Measurements from ENCODE around the gene MAP3K5.

The MAP3K5 gene

GRCh38 chr6:136784910-136785746, 7.1 kb downstream of the MAP3K5 start:
- DNase-seq (ENCODE audit: low spot score in 2 of 2) (no peak), ATAC-seq (ENCODE audit: low read depth) (peak; percentile 19)
- H3K27ac Mint-ChIP-seq: peak overlapping the region; percentile 87
- no peaks in the 10 kb centered on the region for H3K9me3 Mint-ChIP-seq
- H3K4me3 Mint-ChIP-seq: peak overlapping the region; percentile 85
- peaks cover 11% of the 10 kb centered on the region for H3K36me3 Mint-ChIP-seq
- H3K27me3 Mint-ChIP-seq: no peaks in the 10 kb centered on the region
- peaks cover 45% of the 10 kb centered on the region for H3K4me1 Mint-ChIP-seq

GRCh38 chr6:136784271-136784664, 8.0 kb downstream of the MAP3K5 start:
- Mint-ChIP-seq H3K4me1 (peaks cover 46% of the 10 kb centered on the region), H3K4me3 (peak overlapping the region; percentile 85), H3K27ac (peak overlapping the region; percentile 87), H3K36me3 (peaks cover 11% of the 10 kb centered on the region), H3K27me3 (no peaks in the 10 kb centered on the region), H3K9me3 (no peaks in the 10 kb centered on the region)
- ATAC-seq (ENCODE audit: low read depth): no peak
- no peak for DNase-seq (ENCODE audit: low spot score in 2 of 2)

- peaks cover 46% of the 10 kb centered on the region for H3K4me1 Mint-ChIP-seq
- H3K27me3 Mint-ChIP-seq: no peaks in the 10 kb centered on the region
- H3K36me3 Mint-ChIP-seq: peaks cover 11% of the 10 kb centered on the region
- peak overlapping the region; percentile 85 for H3K4me3 Mint-ChIP-seq
- DNase-seq (ENCODE audit: low spot score in 2 of 2) (peak in 1 of 2 donors; percentile 60), ATAC-seq (ENCODE audit: low read depth) (peak; percentile 99)
- H3K9me3 Mint-ChIP-seq: no peaks in the 10 kb centered on the region
- peak overlapping the region; percentile 87 for H3K27ac Mint-ChIP-seq
These were observed 8.6 kb downstream of the MAP3K5 start for GRCh38 chr6:136783495-136784270.

- DNase-seq (ENCODE audit: low spot score in 2 of 2): no peak
- no peaks in the 10 kb centered on the region for H3K27me3 Mint-ChIP-seq
- peaks cover 5% of the 10 kb centered on the region for H3K36me3 Mint-ChIP-seq
- H3K4me1 Mint-ChIP-seq: peaks cover 39% of the 10 kb centered on the region
- no peak overlapping the region for H3K4me3 Mint-ChIP-seq
- ATAC-seq (ENCODE audit: low read depth): no peak
- no peak overlapping the region for H3K27ac Mint-ChIP-seq
- no peaks in the 10 kb centered on the region for H3K9me3 Mint-ChIP-seq
These were observed 9.3 kb downstream of the MAP3K5 start for GRCh38 chr6:136783021-136783420.

GRCh38 chr6:136782021-136782770, 10.1 kb downstream of the MAP3K5 start:
- Mint-ChIP-seq H3K4me3 (no peak overlapping the region), H3K9me3 (no peaks in the 10 kb centered on the region), H3K27me3 (no peaks in the 10 kb centered on the region), H3K36me3 (peaks cover 3% of the 10 kb centered on the region), H3K4me1 (peaks cover 36% of the 10 kb centered on the region), H3K27ac (no peak overlapping the region)
- ATAC-seq (ENCODE audit: low read depth): no peak
- no peak for DNase-seq (ENCODE audit: low spot score in 2 of 2)

- Mint-ChIP-seq H3K36me3 (peaks cover 5% of the 10 kb centered on the region), H3K27me3 (no peaks in the 10 kb centered on the region), H3K4me3 (no peak overlapping the region), H3K27ac (no peak overlapping the region), H3K4me1 (peaks cover 34% of the 10 kb centered on the region), H3K9me3 (no peaks in the 10 kb centered on the region)
- ATAC-seq (ENCODE audit: low read depth): no peak
- no peak for DNase-seq (ENCODE audit: low spot score in 2 of 2)
These were observed 11.3 kb downstream of the MAP3K5 start for GRCh38 chr6:136780972-136781371.

- DNase-seq (ENCODE audit: low spot score in 2 of 2): no peak
- Mint-ChIP-seq H3K27ac (no peak overlapping the region), H3K9me3 (no peaks in the 10 kb centered on the region), H3K4me3 (no peak overlapping the region), H3K4me1 (peaks cover 25% of the 10 kb centered on the region), H3K36me3 (peaks cover 5% of the 10 kb centered on the region), H3K27me3 (no peaks in the 10 kb centered on the region)
- no peak for ATAC-seq (ENCODE audit: low read depth)
These were observed 12.6 kb downstream of the MAP3K5 start for GRCh38 chr6:136779682-136780081.

- H3K36me3 Mint-ChIP-seq: peaks cover 5% of the 10 kb centered on the region
- ATAC-seq (ENCODE audit: low read depth) (no peak), DNase-seq (ENCODE audit: low spot score in 2 of 2) (no peak)
- H3K4me3 Mint-ChIP-seq: no peak overlapping the region
- peaks cover 3% of the 10 kb centered on the region for H3K9me3 Mint-ChIP-seq
- H3K4me1 Mint-ChIP-seq: peaks cover 30% of the 10 kb centered on the region
- no peaks in the 10 kb centered on the region for H3K27me3 Mint-ChIP-seq
- no peak overlapping the region for H3K27ac Mint-ChIP-seq
These were observed 14.6 kb downstream of the MAP3K5 start for GRCh38 chr6:136777651-136778050.

- peaks cover 3% of the 10 kb centered on the region for H3K9me3 Mint-ChIP-seq
- peak overlapping the region; percentile 17 for H3K27ac Mint-ChIP-seq
- peaks cover 30% of the 10 kb centered on the region for H3K4me1 Mint-ChIP-seq
- ATAC-seq (ENCODE audit: low read depth): no peak
- no peak for DNase-seq (ENCODE audit: low spot score in 2 of 2)
- H3K36me3 Mint-ChIP-seq: peaks cover 5% of the 10 kb centered on the region
- no peaks in the 10 kb centered on the region for H3K27me3 Mint-ChIP-seq
- no peak overlapping the region for H3K4me3 Mint-ChIP-seq
These were observed 16.7 kb downstream of the MAP3K5 start for GRCh38 chr6:136775548-136775947.

- ATAC-seq (ENCODE audit: low read depth): no peak
- Mint-ChIP-seq H3K4me1 (peaks cover 28% of the 10 kb centered on the region), H3K36me3 (peaks cover 5% of the 10 kb centered on the region), H3K4me3 (no peak overlapping the region), H3K27me3 (no peaks in the 10 kb centered on the region), H3K9me3 (peaks cover 3% of the 10 kb centered on the region), H3K27ac (peak overlapping the region; percentile 29)
- DNase-seq (ENCODE audit: low spot score in 2 of 2): no peak
These were observed 17.2 kb downstream of the MAP3K5 start for GRCh38 chr6:136775081-136775480.

- no peak for DNase-seq (ENCODE audit: low spot score in 2 of 2)
- Mint-ChIP-seq H3K4me3 (peak overlapping the region; percentile 3), H3K27ac (peak overlapping the region; percentile 29), H3K4me1 (peaks cover 28% of the 10 kb centered on the region), H3K27me3 (no peaks in the 10 kb centered on the region), H3K36me3 (peaks cover 6% of the 10 kb centered on the region), H3K9me3 (peaks cover 4% of the 10 kb centered on the region)
- no peak for ATAC-seq (ENCODE audit: low read depth)
These were observed 17.8 kb downstream of the MAP3K5 start for GRCh38 chr6:136774228-136775041.

GRCh38 chr6:136773473-136773796, 18.8 kb downstream of the MAP3K5 start:
- DNase-seq (ENCODE audit: low spot score in 2 of 2) (no peak), ATAC-seq (ENCODE audit: low read depth) (no peak)
- Mint-ChIP-seq H3K36me3 (peaks cover 11% of the 10 kb centered on the region), H3K27ac (peak overlapping the region; percentile 29), H3K4me1 (peaks cover 34% of the 10 kb centered on the region), H3K27me3 (no peaks in the 10 kb centered on the region), H3K9me3 (peaks cover 5% of the 10 kb centered on the region), H3K4me3 (peak overlapping the region; percentile 1)

- no peak for DNase-seq (ENCODE audit: low spot score in 2 of 2)
- ATAC-seq (ENCODE audit: low read depth): no peak
- H3K4me3 Mint-ChIP-seq: peak overlapping the region; percentile 1
- no peaks in the 10 kb centered on the region for H3K27me3 Mint-ChIP-seq
- peaks cover 5% of the 10 kb centered on the region for H3K9me3 Mint-ChIP-seq
- peaks cover 38% of the 10 kb centered on the region for H3K4me1 Mint-ChIP-seq
- peak overlapping the region; percentile 29 for H3K27ac Mint-ChIP-seq
- H3K36me3 Mint-ChIP-seq: peaks cover 11% of the 10 kb centered on the region
These were observed 19.4 kb downstream of the MAP3K5 start for GRCh38 chr6:136772685-136773472.
